GM12801 (cell line): ENCODE data around the gene TMEM272.

Source experiments
- CTCF ChIP-seq: IDR thresholded peaks from one replicate; pipeline ENCODE4 v1.5.1; 2011; ENCODE audit warnings: control low read depth; ENCODE audit not compliant: insufficient read length; ENCODE audit errors: extremely low read depth

The TMEM272 gene

GRCh38 chr13:51844862-51845573 is at the start of gene TMEM272:
TMEM272 (minus strand) TSS chr13:51845177; CDS start chr13:51838530, 6,647 bp downstream.
- no peak for TF ChIP-seq CTCF

GRCh38 chr13:51894239-51894638 is 49.3 kb upstream of the TMEM272 start:
- no peak for TF ChIP-seq CTCF

- TF ChIP-seq CTCF: no peak
These were observed 47.7 kb upstream of the TMEM272 start for GRCh38 chr13:51892657-51893056.

- no peak for TF ChIP-seq CTCF
These were observed 42.5 kb upstream of the TMEM272 start for GRCh38 chr13:51887468-51887867.

GRCh38 chr13:51885651-51886050 is 40.7 kb upstream of the TMEM272 start:
- no peak for TF ChIP-seq CTCF

GRCh38 chr13:51883226-51883600 is 38.2 kb upstream of the TMEM272 start:
- TF ChIP-seq CTCF: no peak

- no peak for TF ChIP-seq CTCF
These were observed 37.7 kb upstream of the TMEM272 start for GRCh38 chr13:51882570-51883225.
